Endothelial cell of umbilical vein (primary cell): ENCODE measurements around the gene LPP. TPM values are rescaled to one million over a fixed set of nuclear protein-coding genes. Genes with fewer than 3 reads are reported as not detected.

Experiments used
- BruUV-seq: library from RNA; stranded (reverse); fragments of 400-500 nt; replicated peaks from 2 replicates; lab custom pipeline; 2021; lab: Mats Ljungman, UMichigan
- CTCF ChIA-PET: fragments of 300-600, 350-600 bp; sonication (Branson Sonifier 250); formaldehyde crosslinking; loops from one replicate; lab custom pipeline; 2021; ENCODE audit warnings: antibody characterized with exemption, inconsistent platforms; lab: Charles Lee
- POLR2A ChIA-PET: fragments of 300-600, 350-600 bp; sonication (Branson Sonifier 250); formaldehyde crosslinking; loops from one replicate; lab custom pipeline; 2021; ENCODE audit warnings: antibody characterized with exemption, inconsistent platforms; lab: Charles Lee
- DNase-seq: peaks from one replicate; pipeline ENCODE4 v3.0.0-alpha.2; 2011; ENCODE audit warnings: low read depth, low spot score
- FAIRE-seq: peaks from 2 replicates; lab custom pipeline; 2011; peaks lifted over from hg19 to GRCh38; lab: Jason Lieb, UNC
- H2AFZ ChIP-seq: 2 replicates; pipeline ENCODE4 v1.6.0; 2012; ENCODE audit warnings: low read depth, low read length, control low read depth, inconsistent platforms
- H3K27ac ChIP-seq: 2 replicates; pipeline ENCODE4 v1.5.1; 2011; ENCODE audit warnings: low read depth, mild to moderate bottlenecking, control low read depth, low read length, moderate library complexity; ENCODE audit not compliant: insufficient read depth
- H3K27me3 ChIP-seq, 2 experiments: 2 replicates each; pipeline versions ENCODE4 v1.6.0 to v1.6.1; 2011; ENCODE audit warnings: low read length in 2 of 2, mixed read lengths in 1 of 2; ENCODE audit not compliant: control insufficient read depth in 2 of 2, insufficient read depth in 2 of 2
- H3K36me3 ChIP-seq, 2 experiments: 2 replicates in 1 of 2; 3 replicates in 1 of 2; pipeline ENCODE4 v1.5.1; 2011; ENCODE audit warnings: low read length in 2 of 2, mild to moderate bottlenecking in 1 of 2, moderate library complexity in 1 of 2; ENCODE audit not compliant: control insufficient read depth in 2 of 2, insufficient read depth in 2 of 2; ENCODE audit errors: extremely low read depth in 1 of 2
- H3K4me1 ChIP-seq: 3 replicates; pipeline ENCODE4 v1.5.1; 2011; ENCODE audit warnings: mild to moderate bottlenecking, low read length; ENCODE audit not compliant: control insufficient read depth, insufficient read depth; ENCODE audit errors: extremely low read depth
- H3K4me2 ChIP-seq: 2 replicates; pipeline ENCODE4 v1.6.1; 2011; ENCODE audit warnings: low read length, control low read depth, mixed read lengths; ENCODE audit not compliant: insufficient read depth
- H3K4me3 ChIP-seq, 3 experiments: fragments of 200-600 bp in 1 of 3; sonication (generic), shearing (Covaris generic) in 1 of 3; replicated peaks in 1 of 3; 2 replicates each; pipeline ENCODE4 v1.5.1; 2011 to 2016; ENCODE audit warnings: control low read depth in 3 of 3, low read length in 3 of 3, mild to moderate bottlenecking in 2 of 3, inconsistent platforms in 1 of 3, low read depth in 1 of 3, moderate library complexity in 1 of 3; ENCODE audit not compliant: insufficient read depth in 1 of 3
- H3K79me2 ChIP-seq: 2 replicates; pipeline ENCODE4 v1.6.0; 2012; ENCODE audit warnings: low read length, inconsistent platforms; ENCODE audit not compliant: control insufficient read depth, insufficient read depth
- H3K9ac ChIP-seq: replicated peaks from 2 replicates; pipeline ENCODE3; 2011; ENCODE audit warnings: low read length, control low read depth; ENCODE audit not compliant: insufficient read depth; ENCODE audit errors: extremely low read depth
- H3K9me1 ChIP-seq: replicated peaks from 3 replicates; pipeline ENCODE4 v1.6.0; 2011; ENCODE audit warnings: mild to moderate bottlenecking, low read length; ENCODE audit not compliant: control insufficient read depth, insufficient read depth; ENCODE audit errors: extremely low read depth
- H3K9me3 ChIP-seq: replicated peaks from 2 replicates; pipeline ENCODE4 v1.5.1; 2012; ENCODE audit warnings: low read length, inconsistent platforms; ENCODE audit not compliant: control insufficient read depth, insufficient read depth
- H4K20me1 ChIP-seq: replicated peaks from 2 replicates; pipeline ENCODE3; 2011; ENCODE audit warnings: mild to moderate bottlenecking, low read length; ENCODE audit not compliant: control insufficient read depth, insufficient read depth; ENCODE audit errors: extremely low read depth
- EZH2 ChIP-seq: IDR thresholded peaks from 2 replicates; pipeline ENCODE4 v1.6.1; 2012; ENCODE audit warnings: borderline replicate concordance, low read depth, mild to moderate bottlenecking, moderate library complexity, low read length, inconsistent platforms; ENCODE audit not compliant: severe bottlenecking
- FOS ChIP-seq: IDR thresholded peaks from 2 replicates; pipeline ENCODE4 v1.6.1; 2011; ENCODE audit warnings: mild to moderate bottlenecking, low read length, moderate library complexity, borderline replicate concordance; ENCODE audit not compliant: insufficient read depth
- GATA2 ChIP-seq: IDR thresholded peaks from 2 replicates; pipeline ENCODE4 v1.7.0; 2011; ENCODE audit warnings: low read depth, mild to moderate bottlenecking, moderate library complexity, mixed read lengths, low read length; ENCODE audit not compliant: insufficient read length, insufficient read depth
- JUN ChIP-seq: IDR thresholded peaks from 2 replicates; pipeline ENCODE4 v1.6.1; 2011; ENCODE audit warnings: borderline replicate concordance, low read depth; ENCODE audit not compliant: insufficient read length, insufficient read depth
- MYC ChIP-seq: IDR thresholded peaks from one replicate; pipeline ENCODE4 v1.6.1; 2011; ENCODE audit warnings: mild to moderate bottlenecking, low read depth, low read length
- POLR2A ChIP-seq: IDR thresholded peaks from 2 replicates; pipeline ENCODE4 v1.6.1; 2012; ENCODE audit warnings: low read depth, mild to moderate bottlenecking, control low read depth, low read length
- POLR2AphosphoS5 ChIP-seq: IDR thresholded peaks from 2 replicates; pipeline ENCODE4 v1.6.1; 2012; ENCODE audit warnings: low read depth, mild to moderate bottlenecking, control low read depth, low read length, moderate library complexity; ENCODE audit not compliant: insufficient read depth
- dilution Hi-C: fragments of 300-500 bp; cut with MboI; formaldehyde crosslinking; loops from one replicate; pipeline ENCODE4 v1.15.0; 2019; ENCODE audit warnings: low sequenced_read_pairs; ENCODE audit not compliant: extremely low pct_ligation_motif_present
- intact Hi-C: fragments of 100-400 bp; cut with micrococcal nuclease; formaldehyde crosslinking; loops from one replicate; pipeline ENCODE4 v1.10.0; 2022
- polyA plus RNA-seq, 4 experiments: library from polyadenylated mRNA; depleted of rRNA in 3 of 4; stranded (reverse) in 3 of 4; unstranded in 1 of 4; fragments of >200 nt; gene quantifications; 2 replicates each; pipeline versions ENCODE4 v1.2.1 to v1.2.3, GENCODE V29; 2011 to 2012; ENCODE audit warnings: missing spikeins in 1 of 4
- total RNA-seq: library from RNA; stranded (reverse); gene quantifications from 2 replicates; pipeline ENCODE4 v1.2.3, GENCODE V29; 2021
- TF ChIP-seq, protein P1 (sequence below), 2 donors: IDR thresholded peaks; 1 replicate in 1 of 2; 2 replicates in 1 of 2; pipeline ENCODE4 v1.5.1; 2011; ENCODE audit warnings: low read length in 2 of 2, mild to moderate bottlenecking in 2 of 2, moderate library complexity in 2 of 2, control low read depth in 1 of 2, inconsistent platforms in 1 of 2, low read depth in 1 of 2; ENCODE audit not compliant: insufficient read depth in 1 of 2; ENCODE audit errors: extremely low read depth in 1 of 2
- TF ChIP-seq, protein P2 (sequence below): IDR thresholded peaks from 2 replicates; pipeline ENCODE4 v1.6.1; 2011; ENCODE audit not compliant: insufficient read depth, insufficient read length

Gene LPP
- total and polyA plus RNA-seq, 2 donors (not counting 3 experiments of a cell fraction or from before 2014, with no cell fraction given) = 16.9 to 153 TPM

DNA sequence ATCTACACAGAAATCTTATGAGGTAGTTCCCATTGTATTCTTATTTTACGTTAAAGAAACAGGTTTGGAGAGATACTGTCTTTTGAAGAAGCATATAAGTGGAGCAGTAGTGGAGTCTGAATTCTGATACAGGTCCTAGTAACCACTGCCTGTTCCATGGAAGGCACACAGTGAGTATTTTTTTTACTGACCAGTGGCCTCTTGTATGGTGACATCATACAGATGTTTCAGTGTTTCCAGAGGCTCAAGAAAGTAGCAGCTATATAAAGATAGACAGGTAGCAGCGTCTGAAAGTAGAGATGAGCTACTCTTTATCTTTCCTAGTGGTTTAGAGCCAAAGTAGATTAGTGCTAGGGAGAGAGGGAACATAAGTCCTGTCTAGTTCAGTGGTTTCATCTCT is 173.5 kb downstream of the LPP start:
- TF ChIP-seq GATA2 (no peak), POLR2AphosphoS5 (no peak), FOS (no peak), EZH2 (no peak), JUN (no peak), MYC (no peak), POLR2A (no peak)
- TF ChIP-seq, protein P1, sequence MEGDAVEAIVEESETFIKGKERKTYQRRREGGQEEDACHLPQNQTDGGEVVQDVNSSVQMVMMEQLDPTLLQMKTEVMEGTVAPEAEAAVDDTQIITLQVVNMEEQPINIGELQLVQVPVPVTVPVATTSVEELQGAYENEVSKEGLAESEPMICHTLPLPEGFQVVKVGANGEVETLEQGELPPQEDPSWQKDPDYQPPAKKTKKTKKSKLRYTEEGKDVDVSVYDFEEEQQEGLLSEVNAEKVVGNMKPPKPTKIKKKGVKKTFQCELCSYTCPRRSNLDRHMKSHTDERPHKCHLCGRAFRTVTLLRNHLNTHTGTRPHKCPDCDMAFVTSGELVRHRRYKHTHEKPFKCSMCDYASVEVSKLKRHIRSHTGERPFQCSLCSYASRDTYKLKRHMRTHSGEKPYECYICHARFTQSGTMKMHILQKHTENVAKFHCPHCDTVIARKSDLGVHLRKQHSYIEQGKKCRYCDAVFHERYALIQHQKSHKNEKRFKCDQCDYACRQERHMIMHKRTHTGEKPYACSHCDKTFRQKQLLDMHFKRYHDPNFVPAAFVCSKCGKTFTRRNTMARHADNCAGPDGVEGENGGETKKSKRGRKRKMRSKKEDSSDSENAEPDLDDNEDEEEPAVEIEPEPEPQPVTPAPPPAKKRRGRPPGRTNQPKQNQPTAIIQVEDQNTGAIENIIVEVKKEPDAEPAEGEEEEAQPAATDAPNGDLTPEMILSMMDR (IDR thresholded peaks at IDR 0.05; ENCODE audit: extremely low read depth in 1 of 2, insufficient read depth in 1 of 2, low read depth in 1 of 2, low read length in 2 of 2) = no peak
- TF ChIP-seq, protein P2, sequence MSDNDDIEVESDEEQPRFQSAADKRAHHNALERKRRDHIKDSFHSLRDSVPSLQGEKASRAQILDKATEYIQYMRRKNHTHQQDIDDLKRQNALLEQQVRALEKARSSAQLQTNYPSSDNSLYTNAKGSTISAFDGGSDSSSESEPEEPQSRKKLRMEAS = no peak
- dilution Hi-C loops = no loop called here
- Histone ChIP-seq H3K36me3 (no peaks in the 10 kb centered on the region), H3K27ac (no peak overlapping the region), H3K4me1 (no peaks in the 10 kb centered on the region), H3K79me2 (peaks cover 2% of the 10 kb centered on the region), H3K9ac (no peak overlapping the region), H3K9me3 (no peaks in the 10 kb centered on the region), H4K20me1 (no peaks in the 10 kb centered on the region), H3K4me3 (no peak overlapping the region), H2AFZ (no peak overlapping the region), H3K9me1 (no peaks in the 10 kb centered on the region), H3K27me3 (no peaks in the 10 kb centered on the region), H3K4me2 (no peak overlapping the region)
- no peak for DNase-seq
- ChIA-PET CTCF (no interaction called here), POLR2A (no interaction called here)
- BruUV-seq = no TSS peak
- FAIRE-seq = no peak
- intact Hi-C loops = no loop called here
